Activated B cell treated with CpG ODN at 0.5 μM for 24 hours (primary cell): ENCODE measurements around the gene KIN. TPM values are rescaled to one million over a fixed set of nuclear protein-coding genes. Genes with fewer than 3 reads are reported as not detected.

Source experiments
- ATAC-seq: fragments of 200-7000 bp; cut with Tn5 transposase; one replicate; pipeline ENCODE4 v1.10.0; 2021; ENCODE audit warnings: low read depth, mild to moderate bottlenecking, moderate library complexity
- CTCF ChIA-PET: fragments of 350-600 bp; sonication (Branson Sonifier 250); formaldehyde crosslinking; loops from one replicate; lab custom pipeline; 2021; ENCODE audit warnings: antibody characterized with exemption; lab: Charles Lee
- POLR2A ChIA-PET: fragments of 350-600 bp; sonication (Branson Sonifier 250); formaldehyde crosslinking; loops from one replicate; lab custom pipeline; 2021; ENCODE audit warnings: antibody characterized with exemption; lab: Charles Lee
- DNase-seq: peaks from one replicate; pipeline ENCODE4 v3.0.0; 2022
- H3K27ac Mint-ChIP-seq: one replicate; pipeline ENCODE4 v1.8.0; 2020; ENCODE audit warnings: mixed read lengths
- H3K27me3 Mint-ChIP-seq: one replicate; pipeline ENCODE4 v1.8.0; 2021; ENCODE audit warnings: mixed read lengths
- H3K36me3 Mint-ChIP-seq: one replicate; pipeline ENCODE4 v1.8.0; 2021; ENCODE audit warnings: low read depth, mixed read lengths
- H3K4me1 Mint-ChIP-seq: one replicate; pipeline ENCODE4 v1.8.0; 2021; ENCODE audit warnings: mixed read lengths
- H3K4me3 Mint-ChIP-seq: one replicate; pipeline ENCODE4 v1.8.0; 2020; ENCODE audit warnings: mild to moderate bottlenecking, mixed read lengths
- H3K9me3 Mint-ChIP-seq: one replicate; pipeline ENCODE4 v1.8.0; 2020; ENCODE audit warnings: mixed read lengths
- intact Hi-C: fragments of 100-400 bp; cut with micrococcal nuclease; formaldehyde crosslinking; loops from one replicate; pipeline ENCODE4 v1.15.1; 2024
- total RNA-seq: library from RNA; stranded (reverse); gene quantifications from 2 replicates; pipeline ENCODE4 v1.2.3, GENCODE V29; 2022
- TF ChIP-seq, protein P1 (sequence below): fragments of 200-600 bp; IDR thresholded peaks from one replicate; pipeline ENCODE4 v1.8.0; 2022; ENCODE audit warnings: antibody characterized with exemption, mild to moderate bottlenecking

Gene KIN
- total RNA-seq, 1 donor from 2014 or later, result 12.6 TPM

DNA sequence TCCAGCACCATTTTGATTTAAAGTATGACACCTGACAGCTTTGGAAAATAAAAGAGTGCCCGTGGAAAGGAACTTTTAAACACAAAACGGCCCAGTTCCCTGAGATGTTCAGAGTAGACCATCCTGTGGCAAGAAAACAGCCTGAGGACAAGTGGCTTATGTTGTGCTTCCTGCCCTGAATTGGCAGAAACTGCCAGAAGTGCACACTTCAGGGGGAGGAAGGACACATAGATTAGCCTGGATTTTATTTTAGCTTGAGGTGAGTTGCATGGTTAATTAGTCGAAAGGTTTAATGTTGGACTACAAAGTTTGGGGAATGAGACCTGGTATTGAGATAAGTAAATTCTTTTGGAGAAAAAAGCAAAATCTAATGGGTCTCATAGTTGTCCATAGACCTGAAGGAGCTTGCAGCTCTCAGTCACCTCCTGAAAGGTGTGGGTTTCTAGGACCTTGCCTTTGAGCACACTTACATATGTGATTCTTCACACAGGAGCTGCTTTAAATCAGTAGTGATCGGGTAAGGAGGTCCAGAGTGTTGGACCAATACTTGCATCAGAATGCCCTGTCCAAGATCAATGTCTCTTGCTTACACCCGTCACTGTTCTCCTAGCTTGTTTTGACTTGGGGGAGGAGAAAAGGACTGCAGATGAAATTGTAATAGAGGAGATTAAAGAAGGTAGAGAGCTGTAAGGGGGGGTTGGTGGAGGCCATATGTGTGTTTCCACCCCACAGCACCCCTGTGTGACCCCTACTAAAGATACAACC lies 79.8 kb downstream of the KIN start:
- TF ChIP-seq, protein P1, sequence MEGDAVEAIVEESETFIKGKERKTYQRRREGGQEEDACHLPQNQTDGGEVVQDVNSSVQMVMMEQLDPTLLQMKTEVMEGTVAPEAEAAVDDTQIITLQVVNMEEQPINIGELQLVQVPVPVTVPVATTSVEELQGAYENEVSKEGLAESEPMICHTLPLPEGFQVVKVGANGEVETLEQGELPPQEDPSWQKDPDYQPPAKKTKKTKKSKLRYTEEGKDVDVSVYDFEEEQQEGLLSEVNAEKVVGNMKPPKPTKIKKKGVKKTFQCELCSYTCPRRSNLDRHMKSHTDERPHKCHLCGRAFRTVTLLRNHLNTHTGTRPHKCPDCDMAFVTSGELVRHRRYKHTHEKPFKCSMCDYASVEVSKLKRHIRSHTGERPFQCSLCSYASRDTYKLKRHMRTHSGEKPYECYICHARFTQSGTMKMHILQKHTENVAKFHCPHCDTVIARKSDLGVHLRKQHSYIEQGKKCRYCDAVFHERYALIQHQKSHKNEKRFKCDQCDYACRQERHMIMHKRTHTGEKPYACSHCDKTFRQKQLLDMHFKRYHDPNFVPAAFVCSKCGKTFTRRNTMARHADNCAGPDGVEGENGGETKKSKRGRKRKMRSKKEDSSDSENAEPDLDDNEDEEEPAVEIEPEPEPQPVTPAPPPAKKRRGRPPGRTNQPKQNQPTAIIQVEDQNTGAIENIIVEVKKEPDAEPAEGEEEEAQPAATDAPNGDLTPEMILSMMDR, result no peak
- no peak overlapping the region for H3K4me3 Mint-ChIP-seq
- no peaks in the 10 kb centered on the region for H3K4me1 Mint-ChIP-seq
- DNase-seq (no peak), ATAC-seq (no peak)
- peaks cover 21% of the 10 kb centered on the region for H3K27me3 Mint-ChIP-seq
- ChIA-PET CTCF (no interaction called here), POLR2A (no interaction called here)
- no peak overlapping the region for H3K27ac Mint-ChIP-seq
- H3K36me3 Mint-ChIP-seq, result no peaks in the 10 kb centered on the region
- intact Hi-C loops, result no loop called here
- peaks cover 4% of the 10 kb centered on the region for H3K9me3 Mint-ChIP-seq

GRCh38 chr10:7707102-7707501 lies 80.7 kb downstream of the KIN start:
- peaks cover 4% of the 10 kb centered on the region for H3K9me3 Mint-ChIP-seq
- ChIA-PET POLR2A (no interaction called here), CTCF (no interaction called here)
- no peak overlapping the region for H3K27ac Mint-ChIP-seq
- H3K4me3 Mint-ChIP-seq, result no peak overlapping the region
- TF ChIP-seq, protein P1, result no peak
- no peak for ATAC-seq
- peaks cover 28% of the 10 kb centered on the region for H3K27me3 Mint-ChIP-seq
- H3K4me1 Mint-ChIP-seq, result no peaks in the 10 kb centered on the region
- H3K36me3 Mint-ChIP-seq, result no peaks in the 10 kb centered on the region
- intact Hi-C loops, result no loop called here
- DNase-seq, result no peak

GRCh38 chr10:7706534-7707073 lies 81.2 kb downstream of the KIN start:
- Mint-ChIP-seq H3K36me3 (no peaks in the 10 kb centered on the region), H3K4me3 (no peak overlapping the region), H3K27ac (no peak overlapping the region), H3K9me3 (peaks cover 4% of the 10 kb centered on the region), H3K4me1 (no peaks in the 10 kb centered on the region), H3K27me3 (peaks cover 28% of the 10 kb centered on the region)
- ChIA-PET CTCF (no interaction called here), POLR2A (no interaction called here)
- TF ChIP-seq, protein P1, result no peak
- ATAC-seq, result no peak
- no peak for DNase-seq
- intact Hi-C loops, result no loop called here

- ChIA-PET POLR2A (interaction anchor here (0.7 kb wide), 1 partner anchor 10 kb away, joined by 3 read pairs; no protein-coding TSS in a partner anchor), CTCF (no interaction called here)
- H3K9me3 Mint-ChIP-seq, result no peaks in the 10 kb centered on the region
- no peak for DNase-seq
- peaks cover 34% of the 10 kb centered on the region for H3K27me3 Mint-ChIP-seq
- H3K36me3 Mint-ChIP-seq, result no peaks in the 10 kb centered on the region
- intact Hi-C loops, result no loop called here
- ATAC-seq, result no peak
- H3K27ac Mint-ChIP-seq, result no peak overlapping the region
- H3K4me3 Mint-ChIP-seq, result no peak overlapping the region
- TF ChIP-seq, protein P1, result no peak
- no peaks in the 10 kb centered on the region for H3K4me1 Mint-ChIP-seq
Measured at GRCh38 chr10:7705341-7705740, 82.5 kb downstream of the KIN start.
